ENCODE results near the gene PDCD1.

GRCh38 chr2:241815477-241816430, 42.9 kb downstream of the PDCD1 start:
- TF ChIP-seq CEBPB (IDR thresholded peaks at IDR 0.05; ENCODE audit: borderline replicate concordance, low read depth, low read length), result no peak
- no peak for TF ChIP-seq POLR2AphosphoS5 (IDR thresholded peaks at IDR 0.05; ENCODE audit: low read depth, low read length)
- no peak for TF ChIP-seq GABPB1 (CRISPR knock-in tag; IDR thresholded peaks at IDR 0.05)
- TF ChIP-seq TGIF2 (CRISPR knock-in tag; IDR thresholded peaks at IDR 0.05), result no peak
- TF ChIP-seq ZNF331 (CRISPR knock-in tag; IDR thresholded peaks at IDR 0.05), result no peak
- TF ChIP-seq CTCF (CRISPR knock-in tag; IDR thresholded peaks at IDR 0.05), result no peak
- TF ChIP-seq KLF9 (CRISPR knock-in tag; IDR thresholded peaks at IDR 0.05; ENCODE audit: low read depth), result no peak
- TF ChIP-seq ERF (CRISPR knock-in tag; IDR thresholded peaks at IDR 0.05), result no peak
- TF ChIP-seq KLF12 (CRISPR knock-in tag; IDR thresholded peaks at IDR 0.05; ENCODE audit: borderline replicate concordance), result no peak
- TF ChIP-seq, protein P1, sequence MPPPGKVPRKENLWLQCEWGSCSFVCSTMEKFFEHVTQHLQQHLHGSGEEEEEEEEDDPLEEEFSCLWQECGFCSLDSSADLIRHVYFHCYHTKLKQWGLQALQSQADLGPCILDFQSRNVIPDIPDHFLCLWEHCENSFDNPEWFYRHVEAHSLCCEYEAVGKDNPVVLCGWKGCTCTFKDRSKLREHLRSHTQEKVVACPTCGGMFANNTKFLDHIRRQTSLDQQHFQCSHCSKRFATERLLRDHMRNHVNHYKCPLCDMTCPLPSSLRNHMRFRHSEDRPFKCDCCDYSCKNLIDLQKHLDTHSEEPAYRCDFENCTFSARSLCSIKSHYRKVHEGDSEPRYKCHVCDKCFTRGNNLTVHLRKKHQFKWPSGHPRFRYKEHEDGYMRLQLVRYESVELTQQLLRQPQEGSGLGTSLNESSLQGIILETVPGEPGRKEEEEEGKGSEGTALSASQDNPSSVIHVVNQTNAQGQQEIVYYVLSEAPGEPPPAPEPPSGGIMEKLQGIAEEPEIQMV (CRISPR knock-in tag; IDR thresholded peaks at IDR 0.05; ENCODE audit: low read depth), result no peak
- TF ChIP-seq CC2D1A (CRISPR knock-in tag; IDR thresholded peaks at IDR 0.05), result no peak
